Neural cell (in vitro differentiated cells): ENCODE results near the gene CLDN24.

Source experiments
- EP300 ChIP-seq: fragments of 450-650 bp; conservative IDR thresholded peaks from 2 replicates; pipeline ENCODE4 v1.6.1; 2014; ENCODE audit warnings: antibody characterized with exemption, mild to moderate bottlenecking, moderate library complexity; ENCODE audit not compliant: poor library complexity, severe bottlenecking
- EZH2 ChIP-seq: fragments of 200-600, 300-800 bp; shearing (Covaris generic), sonication (generic); IDR thresholded peaks from 2 replicates; pipeline ENCODE4 v1.6.1; 2014; ENCODE audit warnings: antibody characterized with exemption, low read length, borderline replicate concordance, mild to moderate bottlenecking; ENCODE audit not compliant: insufficient read depth, poor library complexity, severe bottlenecking
- MXI1 ChIP-seq: fragments of 450-650 bp; conservative IDR thresholded peaks from 2 replicates; pipeline ENCODE4 v1.6.1; 2014; ENCODE audit warnings: antibody characterized with exemption, mild to moderate bottlenecking; ENCODE audit not compliant: poor library complexity, severe bottlenecking
- POLR2AphosphoS5 ChIP-seq: IDR thresholded peaks from 2 replicates; pipeline ENCODE4 v1.6.1; 2012
- RAD21 ChIP-seq: fragments of 450-650 bp; conservative IDR thresholded peaks from 2 replicates; pipeline ENCODE4 v1.6.1; 2014; ENCODE audit warnings: antibody characterized with exemption, mild to moderate bottlenecking, moderate library complexity
- SMC3 ChIP-seq: fragments of 450-650 bp; conservative IDR thresholded peaks from 2 replicates; pipeline ENCODE4 v1.6.1; 2014; ENCODE audit warnings: antibody characterized with exemption, mild to moderate bottlenecking, moderate library complexity; ENCODE audit not compliant: poor library complexity
- TAF1 ChIP-seq: IDR thresholded peaks from 2 replicates; pipeline ENCODE4 v1.6.1; 2012; ENCODE audit warnings: low read depth
- TF ChIP-seq, protein P1 (sequence below): fragments of 450-650 bp; IDR thresholded peaks from 2 replicates; pipeline ENCODE4 v1.5.1; 2014; ENCODE audit warnings: antibody characterized with exemption, mild to moderate bottlenecking, moderate library complexity; ENCODE audit not compliant: poor library complexity, severe bottlenecking
- TF ChIP-seq, protein P2 (sequence below): IDR thresholded peaks from 2 replicates; pipeline ENCODE4 v1.6.1; 2012; ENCODE audit warnings: borderline replicate concordance

GRCh38 chr4:183322326-183322725 lies at the start of gene CLDN24:
- TF ChIP-seq, protein P1, sequence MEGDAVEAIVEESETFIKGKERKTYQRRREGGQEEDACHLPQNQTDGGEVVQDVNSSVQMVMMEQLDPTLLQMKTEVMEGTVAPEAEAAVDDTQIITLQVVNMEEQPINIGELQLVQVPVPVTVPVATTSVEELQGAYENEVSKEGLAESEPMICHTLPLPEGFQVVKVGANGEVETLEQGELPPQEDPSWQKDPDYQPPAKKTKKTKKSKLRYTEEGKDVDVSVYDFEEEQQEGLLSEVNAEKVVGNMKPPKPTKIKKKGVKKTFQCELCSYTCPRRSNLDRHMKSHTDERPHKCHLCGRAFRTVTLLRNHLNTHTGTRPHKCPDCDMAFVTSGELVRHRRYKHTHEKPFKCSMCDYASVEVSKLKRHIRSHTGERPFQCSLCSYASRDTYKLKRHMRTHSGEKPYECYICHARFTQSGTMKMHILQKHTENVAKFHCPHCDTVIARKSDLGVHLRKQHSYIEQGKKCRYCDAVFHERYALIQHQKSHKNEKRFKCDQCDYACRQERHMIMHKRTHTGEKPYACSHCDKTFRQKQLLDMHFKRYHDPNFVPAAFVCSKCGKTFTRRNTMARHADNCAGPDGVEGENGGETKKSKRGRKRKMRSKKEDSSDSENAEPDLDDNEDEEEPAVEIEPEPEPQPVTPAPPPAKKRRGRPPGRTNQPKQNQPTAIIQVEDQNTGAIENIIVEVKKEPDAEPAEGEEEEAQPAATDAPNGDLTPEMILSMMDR: no peak
- TF ChIP-seq EP300 (no peak), MXI1 (no peak), TAF1 (no peak), EZH2 (no peak), RAD21 (no peak), SMC3 (no peak), POLR2AphosphoS5 (no peak)
- TF ChIP-seq, protein P2, sequence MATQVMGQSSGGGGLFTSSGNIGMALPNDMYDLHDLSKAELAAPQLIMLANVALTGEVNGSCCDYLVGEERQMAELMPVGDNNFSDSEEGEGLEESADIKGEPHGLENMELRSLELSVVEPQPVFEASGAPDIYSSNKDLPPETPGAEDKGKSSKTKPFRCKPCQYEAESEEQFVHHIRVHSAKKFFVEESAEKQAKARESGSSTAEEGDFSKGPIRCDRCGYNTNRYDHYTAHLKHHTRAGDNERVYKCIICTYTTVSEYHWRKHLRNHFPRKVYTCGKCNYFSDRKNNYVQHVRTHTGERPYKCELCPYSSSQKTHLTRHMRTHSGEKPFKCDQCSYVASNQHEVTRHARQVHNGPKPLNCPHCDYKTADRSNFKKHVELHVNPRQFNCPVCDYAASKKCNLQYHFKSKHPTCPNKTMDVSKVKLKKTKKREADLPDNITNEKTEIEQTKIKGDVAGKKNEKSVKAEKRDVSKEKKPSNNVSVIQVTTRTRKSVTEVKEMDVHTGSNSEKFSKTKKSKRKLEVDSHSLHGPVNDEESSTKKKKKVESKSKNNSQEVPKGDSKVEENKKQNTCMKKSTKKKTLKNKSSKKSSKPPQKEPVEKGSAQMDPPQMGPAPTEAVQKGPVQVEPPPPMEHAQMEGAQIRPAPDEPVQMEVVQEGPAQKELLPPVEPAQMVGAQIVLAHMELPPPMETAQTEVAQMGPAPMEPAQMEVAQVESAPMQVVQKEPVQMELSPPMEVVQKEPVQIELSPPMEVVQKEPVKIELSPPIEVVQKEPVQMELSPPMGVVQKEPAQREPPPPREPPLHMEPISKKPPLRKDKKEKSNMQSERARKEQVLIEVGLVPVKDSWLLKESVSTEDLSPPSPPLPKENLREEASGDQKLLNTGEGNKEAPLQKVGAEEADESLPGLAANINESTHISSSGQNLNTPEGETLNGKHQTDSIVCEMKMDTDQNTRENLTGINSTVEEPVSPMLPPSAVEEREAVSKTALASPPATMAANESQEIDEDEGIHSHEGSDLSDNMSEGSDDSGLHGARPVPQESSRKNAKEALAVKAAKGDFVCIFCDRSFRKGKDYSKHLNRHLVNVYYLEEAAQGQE: no peak
